GM18870 (cell line): ENCODE results near the gene TMEM245.
A peak's percentile ranks its signal among the peaks of the same experiment; 100 is the strongest.

Experiments used
- ATAC-seq: cut with Tn5 transposase; IDR thresholded peaks from one replicate; pipeline ENCODE4 v1.9.1; 2021; ENCODE audit warnings: moderate library complexity; ENCODE audit not compliant: unreplicated experiment

TMEM245 gene

DNA sequence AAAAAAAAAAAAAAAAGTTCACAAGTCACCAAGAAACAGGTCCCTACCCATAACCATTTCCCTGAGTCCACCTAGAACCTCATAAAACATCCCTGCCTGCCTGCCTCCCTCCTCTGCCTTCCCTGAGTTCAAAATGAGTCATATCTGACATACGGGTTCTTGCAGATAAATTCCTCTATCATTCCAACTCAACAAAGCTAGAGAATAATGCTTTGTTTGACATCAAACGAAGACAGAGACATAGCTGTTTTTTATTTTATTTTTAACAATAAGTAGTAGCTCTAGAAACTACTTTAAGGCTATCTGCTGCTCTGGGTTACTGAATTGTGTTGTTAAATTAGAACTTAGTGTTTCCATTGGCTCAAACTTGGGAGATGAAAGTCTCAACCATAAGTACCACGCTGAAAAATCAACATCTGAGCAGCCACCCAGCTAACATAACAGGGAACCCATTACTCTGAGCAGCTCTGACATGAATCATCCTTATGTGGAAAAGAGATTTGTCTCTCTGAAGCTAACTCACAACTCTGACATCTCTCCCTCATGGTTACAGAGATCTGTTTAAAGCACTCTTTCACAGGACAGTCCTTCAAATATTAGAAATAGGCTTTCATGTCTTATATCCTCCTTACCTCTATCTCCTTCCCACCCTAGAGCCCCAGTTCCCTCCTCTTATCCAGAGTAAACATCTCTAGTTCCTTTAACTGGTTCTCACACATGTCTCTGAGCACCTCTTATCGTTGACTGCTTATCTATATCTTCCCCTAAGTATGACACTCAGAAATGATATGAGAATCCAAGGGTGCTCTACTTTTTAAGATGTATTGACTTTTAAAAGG, 12.1 kb downstream of the TMEM245 start:
- ATAC-seq, result no peak

- peak; percentile 81 for ATAC-seq
These were observed 17.9 kb downstream of the TMEM245 start for GRCh38 chr9:109101810-109102209.

GRCh38 chr9:109101202-109101595, 18.5 kb downstream of the TMEM245 start:
- ATAC-seq, result no peak

DNA sequence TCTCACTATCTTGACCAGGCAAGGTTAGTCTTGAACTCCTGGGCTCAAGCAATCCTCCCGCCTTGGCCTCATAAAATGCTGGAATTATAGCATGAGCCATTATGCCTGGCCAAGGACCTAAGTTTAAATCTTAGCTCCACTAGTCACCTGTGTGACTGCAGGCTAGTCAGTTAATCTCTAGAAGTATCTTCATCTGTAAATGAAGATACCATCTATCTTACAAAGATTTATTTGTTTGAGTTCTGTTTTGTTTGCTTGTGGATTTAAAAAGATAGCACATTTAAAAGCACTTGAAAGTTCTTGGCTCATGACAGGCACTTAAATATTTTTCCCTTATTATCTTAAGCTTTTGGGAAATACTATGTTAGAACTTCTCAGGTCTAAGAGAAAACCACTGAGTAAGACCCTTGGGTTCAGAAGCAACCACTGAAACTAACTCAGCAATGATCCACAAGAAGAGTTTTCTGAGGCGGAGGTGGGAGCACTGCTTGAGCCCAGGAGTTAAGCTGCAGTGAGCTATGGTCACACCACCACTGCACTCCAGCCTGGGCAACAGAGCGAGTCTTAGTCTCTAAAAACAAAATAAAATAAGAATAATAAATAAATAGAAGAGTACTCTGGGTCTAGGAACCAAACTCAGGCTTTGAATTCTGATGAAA, 19.1 kb downstream of the TMEM245 start:
- no peak for ATAC-seq

GRCh38 chr9:109098960-109099308, 20.8 kb downstream of the TMEM245 start:
- no peak for ATAC-seq

- ATAC-seq, result no peak
These were observed 21.4 kb downstream of the TMEM245 start for GRCh38 chr9:109098171-109098959.

GRCh38 chr9:109097146-109097545, 22.6 kb downstream of the TMEM245 start:
- no peak for ATAC-seq

GRCh38 chr9:109095321-109095720, 24.4 kb downstream of the TMEM245 start:
- ATAC-seq, result no peak

DNA sequence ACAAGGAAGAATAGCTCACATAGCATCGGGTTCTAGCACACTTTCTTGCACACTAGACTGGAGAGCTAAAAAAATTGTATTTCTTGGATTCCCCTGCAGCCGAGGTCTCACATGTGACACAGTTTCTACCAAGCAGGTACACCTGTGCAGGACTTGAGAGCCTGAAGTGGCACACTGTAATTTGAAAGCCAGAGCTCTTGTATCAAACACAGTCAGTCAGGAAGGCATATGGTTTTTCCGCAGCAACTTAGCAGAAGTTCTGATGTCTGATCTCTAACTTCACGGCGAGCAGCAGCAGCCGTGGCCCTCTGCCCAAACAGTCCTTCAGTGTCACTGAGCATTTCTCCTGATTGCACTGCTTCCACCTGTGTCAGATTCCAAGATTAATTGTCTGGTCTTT, 25.5 kb downstream of the TMEM245 start:
- no peak for ATAC-seq

- ATAC-seq, result no peak
These were observed 27.2 kb downstream of the TMEM245 start for GRCh38 chr9:109092587-109092986.

DNA sequence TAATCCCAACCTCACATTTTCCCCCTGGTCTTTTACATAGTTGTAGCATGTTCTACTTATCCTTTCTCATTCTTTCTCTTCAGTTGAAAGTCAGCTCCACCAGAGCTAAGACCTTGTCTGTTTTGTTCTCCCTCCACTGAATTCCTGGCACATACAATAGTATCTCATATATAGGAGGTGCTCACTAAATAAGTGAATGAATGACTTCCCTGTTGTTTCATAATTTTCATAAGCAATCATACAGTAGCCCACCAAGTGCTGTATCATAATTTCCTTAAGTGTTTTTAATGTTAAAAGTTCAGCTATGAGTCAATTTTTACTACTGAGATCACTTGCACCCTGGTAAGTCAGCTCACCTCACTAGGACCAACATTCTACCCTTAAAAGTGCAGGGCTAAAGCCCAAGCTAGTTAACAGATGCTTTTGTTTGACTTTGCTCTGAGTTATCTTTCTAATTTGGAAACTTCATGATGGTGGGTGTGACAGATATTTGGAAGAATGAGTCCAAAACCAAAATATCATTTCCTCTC, 27.6 kb downstream of the TMEM245 start:
- no peak for ATAC-seq

DNA sequence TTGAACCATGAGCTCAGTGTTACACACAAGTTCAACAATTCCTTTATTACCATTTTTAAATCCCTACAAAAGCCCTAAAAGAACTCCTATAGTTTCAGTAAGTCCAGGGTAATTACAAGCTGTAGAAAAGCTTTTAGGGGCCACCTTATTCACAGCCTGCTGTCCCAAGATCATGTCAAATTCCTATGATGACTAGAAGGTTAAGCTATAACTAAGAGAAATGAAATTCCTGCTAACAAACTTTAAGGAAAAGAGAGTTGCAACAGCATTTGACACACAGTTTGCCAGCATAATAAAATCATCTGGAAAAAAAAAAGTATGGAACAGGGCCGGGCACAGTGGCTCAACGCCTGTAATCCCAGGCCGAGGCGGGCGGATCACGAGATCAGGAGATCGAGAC, 31.5 kb downstream of the TMEM245 start:
- ATAC-seq, result no peak

- no peak for ATAC-seq
These were observed 32.0 kb downstream of the TMEM245 start for GRCh38 chr9:109087795-109088194.

DNA sequence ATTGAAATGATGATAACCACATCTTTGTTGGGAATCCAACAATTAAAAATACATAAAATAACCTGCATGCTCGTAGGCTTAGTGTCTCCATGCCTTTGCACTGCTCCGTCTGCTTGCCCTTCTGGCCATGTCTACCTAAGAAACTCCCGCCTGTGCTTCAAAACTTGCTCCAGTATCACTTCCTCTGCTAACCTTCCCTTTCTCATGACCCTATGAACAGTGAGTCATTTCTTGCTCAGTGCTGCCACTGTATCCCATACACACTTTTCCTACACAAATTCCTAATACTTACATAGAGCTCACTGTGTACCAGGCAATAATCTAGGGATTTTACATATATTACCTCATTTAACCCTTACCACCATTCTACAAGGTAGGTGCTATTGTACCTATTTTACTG, 33.5 kb downstream of the TMEM245 start:
- ATAC-seq, result peak; percentile 90

DNA sequence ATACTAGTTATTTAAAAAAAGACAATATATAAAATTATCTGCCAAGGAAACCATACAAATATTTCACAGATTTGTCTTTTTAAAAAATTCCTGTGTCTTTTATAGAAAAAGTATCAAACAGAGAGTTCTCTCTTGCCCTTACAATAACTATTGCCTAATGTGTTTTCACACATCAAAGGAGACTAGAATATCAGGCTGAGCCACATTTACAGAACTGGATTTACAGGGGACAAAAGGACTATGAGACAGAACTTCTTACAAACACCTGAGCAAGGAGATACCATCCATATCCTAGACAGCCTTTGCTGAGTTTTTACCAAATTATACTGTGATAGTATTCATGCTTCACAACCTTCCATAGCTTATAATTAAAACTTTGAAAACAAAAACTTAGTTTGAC, 34.2 kb downstream of the TMEM245 start:
- ATAC-seq, result no peak

- ATAC-seq, result no peak
These were observed 35.8 kb downstream of the TMEM245 start for GRCh38 chr9:109083813-109084405.

DNA sequence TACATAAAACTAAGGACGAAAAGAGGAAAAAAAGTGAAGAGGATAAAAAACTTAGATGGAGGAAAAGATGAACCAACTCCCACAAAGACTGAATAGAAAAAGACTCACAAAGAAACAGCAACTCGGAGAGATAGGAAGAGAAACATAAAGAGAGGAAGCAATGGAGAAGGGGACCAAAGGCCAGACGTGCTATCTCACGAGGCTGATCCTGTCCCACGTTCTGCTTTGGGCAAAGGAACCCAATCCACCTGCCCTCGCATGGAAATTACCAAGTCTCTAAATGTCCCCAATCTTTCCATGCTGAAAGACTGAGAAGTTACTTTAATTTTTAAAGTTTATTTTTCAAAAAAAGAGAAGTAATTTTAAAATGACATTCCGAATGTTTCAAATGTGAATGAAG, 36.6 kb downstream of the TMEM245 start:
- ATAC-seq, result no peak

DNA sequence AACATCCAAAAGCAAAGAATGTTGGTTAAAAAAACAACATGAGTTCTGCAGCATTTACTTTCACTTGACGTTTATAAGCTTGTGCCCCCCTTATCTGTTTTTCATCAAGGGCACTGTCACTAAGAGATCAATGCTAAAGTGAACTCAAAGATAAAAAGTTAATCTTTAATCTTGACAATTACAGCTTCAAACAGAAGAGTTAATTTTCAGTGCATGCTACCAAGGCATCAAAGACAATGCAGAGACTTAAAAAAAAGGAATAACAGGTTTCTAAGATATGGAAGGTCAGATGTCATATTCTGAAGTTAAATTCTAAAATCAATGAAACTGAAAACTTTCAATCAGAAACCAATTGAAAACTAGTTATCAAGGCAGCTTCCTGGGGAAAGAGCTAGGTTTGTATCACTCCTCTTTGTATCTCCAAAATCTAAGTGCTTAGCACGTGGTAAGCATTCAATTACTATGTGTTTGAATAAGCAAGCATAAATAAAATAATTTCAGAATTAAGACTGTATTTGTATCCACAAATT, 37.6 kb downstream of the TMEM245 start:
- no peak for ATAC-seq

- no peak for ATAC-seq
These were observed 45.4 kb downstream of the TMEM245 start for GRCh38 chr9:109074236-109074889.

GRCh38 chr9:109072821-109073435, 46.8 kb downstream of the TMEM245 start:
- ATAC-seq, result no peak
